GM21619 (cell line): ENCODE data around the gene SCYL3.
"Not testable (repeated sequence)": the region's sequence is repeated elsewhere in the genome, so short reads cannot be mapped to it uniquely, and the experiment has no call there.

Source experiments
- ATAC-seq: cut with Tn5 transposase; IDR thresholded peaks from one replicate; pipeline ENCODE4 v1.9.1; 2021; ENCODE audit not compliant: unreplicated experiment

The SCYL3 gene

DNA sequence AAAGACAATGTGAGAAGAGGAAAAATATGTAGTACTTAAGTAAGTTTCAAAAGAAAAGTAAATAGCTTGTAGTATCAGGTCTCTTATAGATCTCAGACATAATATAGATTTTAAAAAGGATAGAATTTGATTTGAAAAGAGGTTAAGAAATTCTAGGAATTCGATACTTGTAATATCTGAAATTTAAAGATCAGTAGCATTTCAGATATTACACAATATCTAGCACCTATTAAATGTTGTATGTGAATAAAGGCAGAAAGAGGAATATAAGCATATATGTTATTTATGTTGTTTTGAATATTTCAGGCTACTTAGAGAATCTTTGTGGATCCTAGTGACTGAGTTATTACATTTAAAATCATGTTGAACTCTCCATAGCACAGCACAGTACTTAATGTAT, 64.0 kb downstream of the SCYL3 start:
- ATAC-seq: no peak

DNA sequence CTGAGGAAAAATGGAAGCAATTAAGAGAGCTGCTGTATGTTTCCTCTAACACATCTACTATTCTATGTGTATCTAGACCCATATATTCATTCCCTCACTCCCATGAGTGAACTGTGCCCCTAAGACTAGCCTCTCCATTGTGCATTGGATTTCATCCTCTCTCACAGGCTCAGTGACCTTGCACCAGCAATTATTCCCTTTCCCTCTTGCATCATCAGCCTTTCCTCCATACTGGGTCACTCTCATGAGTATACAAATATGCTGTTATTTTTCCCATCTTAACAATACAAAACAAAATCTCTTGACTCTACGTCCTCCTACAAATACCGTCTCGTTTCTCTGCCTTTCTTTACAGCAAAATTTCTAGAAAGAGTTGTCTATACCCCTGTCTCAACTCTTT, 69.5 kb downstream of the SCYL3 start:
- ATAC-seq: no peak

DNA sequence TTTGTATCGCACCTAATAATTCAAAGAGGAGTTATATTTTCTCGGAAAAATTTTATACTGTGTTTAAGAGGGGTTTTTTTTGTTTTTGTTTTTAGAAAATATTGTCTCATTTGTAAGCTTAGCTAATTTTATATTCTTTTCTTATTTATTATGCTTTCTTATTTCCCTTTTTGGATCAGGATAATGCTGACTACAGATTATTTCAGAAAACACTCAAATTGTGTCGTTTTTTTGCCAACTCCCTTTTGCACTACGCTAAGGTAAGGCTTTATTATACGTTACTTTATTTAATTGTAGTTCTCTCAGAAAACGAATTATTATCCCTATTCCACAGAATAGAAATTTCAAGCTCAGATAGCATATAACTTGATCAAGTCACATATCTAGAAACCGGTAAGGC, 72.2 kb downstream of the SCYL3 start:
- no peak for ATAC-seq

DNA sequence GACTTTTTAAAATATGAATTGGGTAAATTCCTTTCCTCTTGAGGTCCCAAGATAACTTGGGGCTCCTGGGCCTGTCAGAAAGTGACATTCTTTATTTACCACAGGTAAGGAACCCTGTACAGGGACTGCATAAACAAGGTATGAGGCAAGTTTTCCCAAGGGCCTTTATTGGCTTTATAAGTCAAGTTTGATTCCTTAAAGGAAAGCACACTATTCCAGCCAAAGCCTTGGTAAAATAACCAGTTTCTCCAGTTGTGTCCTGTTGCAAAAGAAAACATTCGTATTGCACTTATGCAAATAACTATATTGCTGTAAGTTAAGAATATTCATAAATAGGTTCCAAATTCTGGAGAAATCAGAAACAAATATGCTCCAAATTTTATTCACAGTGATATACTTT, 77.1 kb downstream of the SCYL3 start:
- ATAC-seq: no peak

DNA sequence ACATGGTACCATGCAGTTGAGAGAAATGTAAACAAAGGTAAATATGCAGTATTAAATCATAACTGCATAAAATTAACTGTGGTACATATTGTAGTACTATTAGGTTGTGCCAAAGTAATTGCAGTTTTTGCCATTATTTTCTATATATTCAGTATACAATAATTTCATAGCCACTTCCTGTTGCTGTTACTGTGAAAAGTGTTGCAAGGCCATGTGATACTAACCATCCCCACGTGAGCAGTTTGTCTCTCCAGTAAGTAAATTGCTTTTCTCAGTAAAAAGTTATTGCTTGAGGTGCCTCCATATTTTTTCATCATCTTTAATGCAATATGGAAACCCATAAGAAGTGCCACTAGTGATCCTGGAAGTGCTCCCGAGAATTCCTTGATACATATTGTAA, 79.4 kb downstream of the SCYL3 start:
- no peak for ATAC-seq

- no peak for ATAC-seq
These were observed 81.6 kb downstream of the SCYL3 start for GRCh38 chr1:169812131-169812530.

GRCh38 chr1:169811418-169812035, 82.2 kb downstream of the SCYL3 start:
- ATAC-seq: not testable (repeated sequence)

DNA sequence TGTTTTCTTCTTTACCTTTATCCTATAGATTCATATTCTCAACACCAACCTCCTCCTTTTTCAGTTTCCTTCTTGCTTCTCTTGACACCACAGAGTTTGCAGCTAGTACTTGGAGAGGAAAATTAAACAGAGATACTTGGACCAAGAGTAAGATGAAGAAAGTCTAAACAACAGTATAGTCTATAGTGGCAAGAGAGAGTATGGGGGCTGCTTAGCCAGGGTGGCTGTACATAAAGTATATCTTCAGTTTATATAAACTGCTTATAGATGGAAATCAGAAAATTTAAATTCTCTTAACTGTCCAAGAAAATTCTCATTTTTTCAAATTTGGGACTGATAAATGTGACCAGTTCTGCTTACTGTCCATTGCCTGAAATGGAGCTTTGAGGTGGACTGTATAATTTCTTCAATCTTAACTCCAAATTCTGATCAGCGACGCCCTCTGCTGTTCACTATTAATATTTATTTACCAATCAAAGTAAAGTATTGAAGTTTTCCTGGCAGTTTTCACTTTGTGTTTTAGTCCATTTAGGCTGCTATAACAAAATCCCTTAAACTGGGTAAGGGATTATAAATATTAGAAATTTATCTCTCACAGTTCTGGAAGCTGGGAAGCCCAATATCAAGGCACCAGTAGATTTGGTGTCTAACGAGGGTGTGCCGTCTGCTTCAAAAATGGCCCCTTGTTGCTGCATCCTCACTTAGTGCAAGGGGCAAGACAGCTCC, 84.2 kb downstream of the SCYL3 start:
- ATAC-seq: no peak

DNA sequence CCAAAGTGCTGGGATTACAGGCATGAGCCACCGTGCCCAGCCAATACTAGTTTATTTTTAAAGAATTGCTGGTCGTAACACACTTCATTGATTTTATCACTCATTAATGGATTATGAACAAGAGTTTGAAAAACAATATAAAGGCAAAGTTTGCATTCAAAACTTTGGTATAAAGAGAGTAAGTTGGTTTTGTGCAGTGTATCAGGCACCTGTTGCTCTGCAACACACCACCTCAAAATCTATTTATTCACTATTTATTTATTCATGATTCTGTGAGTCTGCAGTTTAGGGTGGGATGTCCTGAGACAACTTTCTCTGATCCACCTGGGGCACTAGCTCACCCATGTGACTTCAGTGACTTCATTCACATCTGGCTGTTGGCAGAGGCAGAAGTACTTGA, 88.8 kb downstream of the SCYL3 start:
- ATAC-seq: no peak

- no peak for ATAC-seq
These were observed 90.8 kb downstream of the SCYL3 start for GRCh38 chr1:169802888-169803287.
